Endothelial cell of umbilical vein (primary cell): ENCODE data around the gene CPB1. TPM values are rescaled to one million over a fixed set of nuclear protein-coding genes. Genes with fewer than 3 reads are reported as not detected.

Experiments
- BruUV-seq: library from RNA; stranded (reverse); fragments of 400-500 nt; replicated peaks from 2 replicates; lab custom pipeline; 2021; lab: Mats Ljungman, UMichigan
- CTCF ChIA-PET: fragments of 300-600, 350-600 bp; sonication (Branson Sonifier 250); formaldehyde crosslinking; loops from one replicate; lab custom pipeline; 2021; ENCODE audit warnings: antibody characterized with exemption, inconsistent platforms; lab: Charles Lee
- POLR2A ChIA-PET: fragments of 300-600, 350-600 bp; sonication (Branson Sonifier 250); formaldehyde crosslinking; loops from one replicate; lab custom pipeline; 2021; ENCODE audit warnings: antibody characterized with exemption, inconsistent platforms; lab: Charles Lee
- DNase-seq: peaks from one replicate; pipeline ENCODE4 v3.0.0-alpha.2; 2011; ENCODE audit warnings: low read depth, low spot score
- FAIRE-seq: peaks from 2 replicates; lab custom pipeline; 2011; peaks lifted over from hg19 to GRCh38; lab: Jason Lieb, UNC
- H2AFZ ChIP-seq: 2 replicates; pipeline ENCODE4 v1.6.0; 2012; ENCODE audit warnings: low read depth, low read length, control low read depth, inconsistent platforms
- H3K27ac ChIP-seq: 2 replicates; pipeline ENCODE4 v1.5.1; 2011; ENCODE audit warnings: low read depth, mild to moderate bottlenecking, control low read depth, low read length, moderate library complexity; ENCODE audit not compliant: insufficient read depth
- H3K27me3 ChIP-seq, 2 experiments: 2 replicates each; pipeline versions ENCODE4 v1.6.0 to v1.6.1; 2011; ENCODE audit warnings: low read length in 2 of 2, mixed read lengths in 1 of 2; ENCODE audit not compliant: control insufficient read depth in 2 of 2, insufficient read depth in 2 of 2
- H3K36me3 ChIP-seq, 2 experiments: 2 replicates in 1 of 2; 3 replicates in 1 of 2; pipeline ENCODE4 v1.5.1; 2011; ENCODE audit warnings: low read length in 2 of 2, mild to moderate bottlenecking in 1 of 2, moderate library complexity in 1 of 2; ENCODE audit not compliant: control insufficient read depth in 2 of 2, insufficient read depth in 2 of 2; ENCODE audit errors: extremely low read depth in 1 of 2
- H3K4me1 ChIP-seq: 3 replicates; pipeline ENCODE4 v1.5.1; 2011; ENCODE audit warnings: mild to moderate bottlenecking, low read length; ENCODE audit not compliant: control insufficient read depth, insufficient read depth; ENCODE audit errors: extremely low read depth
- H3K4me2 ChIP-seq: 2 replicates; pipeline ENCODE4 v1.6.1; 2011; ENCODE audit warnings: low read length, control low read depth, mixed read lengths; ENCODE audit not compliant: insufficient read depth
- H3K4me3 ChIP-seq, 3 experiments: fragments of 200-600 bp in 1 of 3; sonication (generic), shearing (Covaris generic) in 1 of 3; replicated peaks in 1 of 3; 2 replicates each; pipeline ENCODE4 v1.5.1; 2011 to 2016; ENCODE audit warnings: control low read depth in 3 of 3, low read length in 3 of 3, mild to moderate bottlenecking in 2 of 3, inconsistent platforms in 1 of 3, low read depth in 1 of 3, moderate library complexity in 1 of 3; ENCODE audit not compliant: insufficient read depth in 1 of 3
- H3K79me2 ChIP-seq: 2 replicates; pipeline ENCODE4 v1.6.0; 2012; ENCODE audit warnings: low read length, inconsistent platforms; ENCODE audit not compliant: control insufficient read depth, insufficient read depth
- H3K9ac ChIP-seq: replicated peaks from 2 replicates; pipeline ENCODE3; 2011; ENCODE audit warnings: low read length, control low read depth; ENCODE audit not compliant: insufficient read depth; ENCODE audit errors: extremely low read depth
- H3K9me1 ChIP-seq: replicated peaks from 3 replicates; pipeline ENCODE4 v1.6.0; 2011; ENCODE audit warnings: mild to moderate bottlenecking, low read length; ENCODE audit not compliant: control insufficient read depth, insufficient read depth; ENCODE audit errors: extremely low read depth
- H3K9me3 ChIP-seq: replicated peaks from 2 replicates; pipeline ENCODE4 v1.5.1; 2012; ENCODE audit warnings: low read length, inconsistent platforms; ENCODE audit not compliant: control insufficient read depth, insufficient read depth
- H4K20me1 ChIP-seq: replicated peaks from 2 replicates; pipeline ENCODE3; 2011; ENCODE audit warnings: mild to moderate bottlenecking, low read length; ENCODE audit not compliant: control insufficient read depth, insufficient read depth; ENCODE audit errors: extremely low read depth
- CTCF ChIP-seq, 2 donors: IDR thresholded peaks; 1 replicate in 1 of 2; 2 replicates in 1 of 2; pipeline ENCODE4 v1.5.1; 2011; ENCODE audit warnings: low read length in 2 of 2, mild to moderate bottlenecking in 2 of 2, moderate library complexity in 2 of 2, control low read depth in 1 of 2, inconsistent platforms in 1 of 2, low read depth in 1 of 2; ENCODE audit not compliant: insufficient read depth in 1 of 2; ENCODE audit errors: extremely low read depth in 1 of 2
- EZH2 ChIP-seq: IDR thresholded peaks from 2 replicates; pipeline ENCODE4 v1.6.1; 2012; ENCODE audit warnings: borderline replicate concordance, low read depth, mild to moderate bottlenecking, moderate library complexity, low read length, inconsistent platforms; ENCODE audit not compliant: severe bottlenecking
- FOS ChIP-seq: IDR thresholded peaks from 2 replicates; pipeline ENCODE4 v1.6.1; 2011; ENCODE audit warnings: mild to moderate bottlenecking, low read length, moderate library complexity, borderline replicate concordance; ENCODE audit not compliant: insufficient read depth
- GATA2 ChIP-seq: IDR thresholded peaks from 2 replicates; pipeline ENCODE4 v1.7.0; 2011; ENCODE audit warnings: low read depth, mild to moderate bottlenecking, moderate library complexity, mixed read lengths, low read length; ENCODE audit not compliant: insufficient read length, insufficient read depth
- JUN ChIP-seq: IDR thresholded peaks from 2 replicates; pipeline ENCODE4 v1.6.1; 2011; ENCODE audit warnings: borderline replicate concordance, low read depth; ENCODE audit not compliant: insufficient read length, insufficient read depth
- MYC ChIP-seq: IDR thresholded peaks from one replicate; pipeline ENCODE4 v1.6.1; 2011; ENCODE audit warnings: mild to moderate bottlenecking, low read depth, low read length
- POLR2A ChIP-seq: IDR thresholded peaks from 2 replicates; pipeline ENCODE4 v1.6.1; 2012; ENCODE audit warnings: low read depth, mild to moderate bottlenecking, control low read depth, low read length
- POLR2AphosphoS5 ChIP-seq: IDR thresholded peaks from 2 replicates; pipeline ENCODE4 v1.6.1; 2012; ENCODE audit warnings: low read depth, mild to moderate bottlenecking, control low read depth, low read length, moderate library complexity; ENCODE audit not compliant: insufficient read depth
- dilution Hi-C: fragments of 300-500 bp; cut with MboI; formaldehyde crosslinking; loops from one replicate; pipeline ENCODE4 v1.15.0; 2019; ENCODE audit warnings: low sequenced_read_pairs; ENCODE audit not compliant: extremely low pct_ligation_motif_present
- intact Hi-C: fragments of 100-400 bp; cut with micrococcal nuclease; formaldehyde crosslinking; loops from one replicate; pipeline ENCODE4 v1.10.0; 2022
- polyA plus RNA-seq, 4 experiments: library from polyadenylated mRNA; depleted of rRNA in 3 of 4; stranded (reverse) in 3 of 4; unstranded in 1 of 4; fragments of >200 nt; gene quantifications; 2 replicates each; pipeline versions ENCODE4 v1.2.1 to v1.2.3, GENCODE V29; 2011 to 2012; ENCODE audit warnings: missing spikeins in 1 of 4
- total RNA-seq: library from RNA; stranded (reverse); gene quantifications from 2 replicates; pipeline ENCODE4 v1.2.3, GENCODE V29; 2021
- TF ChIP-seq, protein P1 (sequence below): IDR thresholded peaks from 2 replicates; pipeline ENCODE4 v1.6.1; 2011; ENCODE audit not compliant: insufficient read depth, insufficient read length

CPB1 gene
- total and polyA plus RNA-seq, 2 donors (not counting 3 experiments of a cell fraction or from before 2014, with no cell fraction given), result not detected

DNA sequence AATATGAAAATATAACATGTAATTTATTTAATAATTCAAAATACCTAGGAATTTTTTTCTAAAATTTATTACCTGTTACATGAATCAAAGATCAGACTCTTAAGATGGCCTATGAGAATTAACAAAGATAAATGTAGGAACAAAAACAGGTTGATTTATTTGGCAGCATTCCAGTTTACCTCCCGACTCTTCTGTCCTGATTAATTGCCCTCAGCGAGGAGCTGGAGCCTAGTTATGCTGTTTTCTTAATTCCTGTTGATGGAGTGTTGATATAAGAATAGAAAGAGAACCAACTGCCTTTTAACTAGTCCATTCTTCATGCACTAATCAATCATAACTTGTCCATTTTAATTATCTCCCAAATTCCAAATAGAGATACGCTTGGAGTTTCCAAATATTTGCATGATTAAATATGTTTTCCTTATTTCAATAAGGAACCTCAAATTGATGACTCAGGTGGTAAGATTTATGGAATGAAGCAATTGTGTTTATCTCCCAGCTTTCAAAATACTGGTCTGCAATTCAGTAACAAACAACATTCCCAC is 10.6 kb upstream of the CPB1 start:
- intact Hi-C loops (no loop called here), dilution Hi-C loops (no loop called here)
- H3K27ac ChIP-seq, result no peak overlapping the region
- no peaks in the 10 kb centered on the region for H3K79me2 ChIP-seq
- DNase-seq, result no peak
- H3K9me1 ChIP-seq, result no peaks in the 10 kb centered on the region
- no peak for FAIRE-seq
- H3K9me3 ChIP-seq, result no peaks in the 10 kb centered on the region
- no peak overlapping the region for H2AFZ ChIP-seq
- no TSS peak for BruUV-seq
- no peaks in the 10 kb centered on the region for H3K27me3 ChIP-seq
- no peaks in the 10 kb centered on the region for H3K4me1 ChIP-seq
- no peaks in the 10 kb centered on the region for H4K20me1 ChIP-seq
- no peaks in the 10 kb centered on the region for H3K36me3 ChIP-seq
- H3K9ac ChIP-seq, result no peak overlapping the region
- ChIA-PET CTCF (interaction anchor here (1.0 kb wide), 1 partner anchor 138 kb away, joined by 3 read pairs; no protein-coding TSS in a partner anchor), POLR2A (no interaction called here)
- TF ChIP-seq CTCF (IDR thresholded peaks at IDR 0.05; ENCODE audit: extremely low read depth in 1 of 2, insufficient read depth in 1 of 2, low read depth in 1 of 2, low read length in 2 of 2), result no peak
- no peak for TF ChIP-seq FOS
- TF ChIP-seq POLR2AphosphoS5, result no peak
- no peak for TF ChIP-seq GATA2
- TF ChIP-seq JUN, result no peak
- no peak for TF ChIP-seq POLR2A
- TF ChIP-seq, protein P1, sequence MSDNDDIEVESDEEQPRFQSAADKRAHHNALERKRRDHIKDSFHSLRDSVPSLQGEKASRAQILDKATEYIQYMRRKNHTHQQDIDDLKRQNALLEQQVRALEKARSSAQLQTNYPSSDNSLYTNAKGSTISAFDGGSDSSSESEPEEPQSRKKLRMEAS, result no peak
- no peak for TF ChIP-seq MYC
- no peak for TF ChIP-seq EZH2
- H3K4me3 ChIP-seq, result no peak overlapping the region
- no peak overlapping the region for H3K4me2 ChIP-seq
